Stomach (tissue), 9 donors: Measurements from ENCODE around the gene RXFP3. TPM values are rescaled to one million over a fixed set of nuclear protein-coding genes. Genes with fewer than 3 reads are reported as not detected.

Experiments
- DNase-seq, 2 donors: peaks; one replicate each; pipeline versions ENCODE4 v3.0.0 to v3.0.0-alpha.2; 2013 to 2019
- H3K27ac ChIP-seq, 5 donors: fragments of 200-600 bp in 4 of 5; sonication (generic) in 4 of 5; one replicate each; pipeline ENCODE4 v1.5.1; 2013 to 2019; ENCODE audit warnings: mild to moderate bottlenecking in 1 of 5, moderate library complexity in 1 of 5
- H3K27me3 ChIP-seq, 3 donors: fragments of 200-600 bp; sonication (generic); one replicate each; pipeline ENCODE4 v1.5.1; 2017 to 2019; ENCODE audit warnings: mixed run types in 1 of 3
- H3K36me3 ChIP-seq, 4 donors: fragments of 200-600 bp; sonication (generic); 1 replicate in 3 of 4; 2 replicates in 1 of 4; pipeline ENCODE4 v1.5.1; 2016 to 2019
- H3K4me1 ChIP-seq, 4 donors: fragments of 200-600 bp; sonication (generic); one replicate each; pipeline ENCODE4 v1.5.1; 2016 to 2019
- H3K4me3 ChIP-seq, 4 donors: fragments of 200-600 bp; sonication (generic) in 3 of 4; one replicate each; pipeline ENCODE4 v1.5.1; 2016 to 2019; ENCODE audit warnings: mild to moderate bottlenecking in 1 of 4
- H3K9me3 ChIP-seq, 4 donors: fragments of 200-600 bp; sonication (generic); one replicate each; pipeline ENCODE4 v1.5.1; 2016 to 2019
- CTCF ChIP-seq, 7 experiments: fragments of 450-650 bp in 4 of 7; fragments of 200-600 bp in 3 of 7; sonication (generic) in 3 of 7; IDR thresholded peaks; one replicate each; pipeline ENCODE4 v1.5.1; 2016 to 2019; ENCODE audit warnings: antibody characterized with exemption in 7 of 7, control low read depth in 2 of 7, mild to moderate bottlenecking in 1 of 7
- EP300 ChIP-seq: sonication (generic); formaldehyde crosslinking; IDR thresholded peaks from one replicate; pipeline ENCODE4 v1.6.1; 2017; ENCODE audit warnings: antibody characterized with exemption
- POLR2A ChIP-seq, 4 donors: fragments of 450-650 bp; IDR thresholded peaks; one replicate each; pipeline ENCODE4 v1.6.1; 2016; ENCODE audit warnings: antibody characterized with exemption in 4 of 4, control low read depth in 2 of 4, mild to moderate bottlenecking in 1 of 4, moderate library complexity in 1 of 4
- POLR2AphosphoS5 ChIP-seq, 3 donors: sonication (generic); formaldehyde crosslinking; IDR thresholded peaks; one replicate each; pipeline ENCODE4 v1.6.1; 2016; ENCODE audit warnings: antibody characterized with exemption in 3 of 3
- WGBS, 5 donors: extraction: QIAGEN DNeasy Blood & Tissue Kit in 3 of 5; methylation state at CpG; one replicate each; pipeline versions ENCODE4 v1.1.5 to v1.1.7; 2013 to 2018; 5-methylcytosine and 5-hydroxymethylcytosine counted together
- intact Hi-C: fragments of 100-400 bp; cut with DNase I; formaldehyde crosslinking; loops from one replicate; pipeline ENCODE4 v1.15.1; 2023; ENCODE audit warnings: low total_unique reads
- polyA plus RNA-seq, 3 donors: library from polyadenylated mRNA; stranded (reverse); fragments of 200-250 nt; gene quantifications; one replicate each; pipeline ENCODE4 v1.2.3, GENCODE V29; 2013
- total RNA-seq, 5 donors: library from RNA; depleted of rRNA; stranded (reverse); fragments of >200 nt; gene quantifications; one replicate each; pipeline versions ENCODE4 v1.1.0 to v1.2.3, GENCODE V29; 2014 to 2016
- donor health status: healthy with polysubstance abuse.
- donor health status: Bipolar disorder and iron deficiency.
- donor health status: healthy.

RXFP3 gene
- total and polyA plus RNA-seq, 8 donors: not detected

GRCh38 chr5:33931136-33931535, 5.0 kb upstream of the RXFP3 start:
- Histone ChIP-seq H3K27ac (no peak overlapping the region), H3K36me3 (no peaks in the 10 kb centered on the region), H3K27me3 (peaks cover 0 to 11% (median 8%) of the 10 kb centered on the region in 3 donors), H3K9me3 (no peaks in the 10 kb centered on the region), H3K4me3 (no peak overlapping the region), H3K4me1 (peaks cover 2 to 7% (median 5%) of the 10 kb centered on the region in 4 donors)
- intact Hi-C loops: no loop called here
- no peak for DNase-seq
- 59 to 77% (median 71%) methylated on average over 5 of the region's 5 CpGs for WGBS, 5 donors
- no peak for TF ChIP-seq EP300
- TF ChIP-seq CTCF (IDR thresholded peaks at IDR 0.05): no peak
- no peak for TF ChIP-seq POLR2A (IDR thresholded peaks at IDR 0.05)
- TF ChIP-seq POLR2AphosphoS5 (IDR thresholded peaks at IDR 0.05): no peak

- Histone ChIP-seq H3K4me3 (no peak overlapping the region), H3K27ac (no peak overlapping the region), H3K4me1 (peaks cover 12 to 26% (median 21%) of the 10 kb centered on the region in 4 donors), H3K9me3 (no peaks in the 10 kb centered on the region), H3K36me3 (no peaks in the 10 kb centered on the region), H3K27me3 (peaks cover 13 to 37% (median 34%) of the 10 kb centered on the region in 3 donors)
- TF ChIP-seq CTCF (IDR thresholded peaks at IDR 0.05) (no peak), POLR2AphosphoS5 (IDR thresholded peaks at IDR 0.05) (no peak), POLR2A (IDR thresholded peaks at IDR 0.05) (no peak), EP300 (no peak)
- 83 to 89% (median 87%) methylated on average over 3 of the region's 3 CpGs for WGBS, 5 donors
- DNase-seq: no peak
- intact Hi-C loops: no loop called here
Measured at GRCh38 chr5:33933723-33934169, 2.4 kb upstream of the RXFP3 start.

- TF ChIP-seq POLR2A (IDR thresholded peaks at IDR 0.05) (no peak), EP300 (no peak), POLR2AphosphoS5 (IDR thresholded peaks at IDR 0.05) (no peak), CTCF (IDR thresholded peaks at IDR 0.05) (no peak)
- Histone ChIP-seq H3K4me1 (peaks cover 12 to 26% (median 21%) of the 10 kb centered on the region in 4 donors), H3K27me3 (peaks cover 13 to 42% (median 38%) of the 10 kb centered on the region in 3 donors), H3K9me3 (no peaks in the 10 kb centered on the region), H3K4me3 (no peak overlapping the region), H3K36me3 (no peaks in the 10 kb centered on the region), H3K27ac (no peak overlapping the region)
- WGBS, 5 donors: 49 to 68% (median 60%) methylated on average over 1 of the region's 1 CpG
- no peak for DNase-seq
- intact Hi-C loops: no loop called here
Measured at GRCh38 chr5:33934176-33934575, 2.0 kb upstream of the RXFP3 start.

GRCh38 chr5:33936004-33936380, 194 bp upstream of the RXFP3 start:
- TF ChIP-seq CTCF (IDR thresholded peaks at IDR 0.05) (peak in 2 of 7 experiments; percentile 31 to 37), EP300 (no peak), POLR2AphosphoS5 (IDR thresholded peaks at IDR 0.05) (no peak)
- Histone ChIP-seq H3K9me3 (no peaks in the 10 kb centered on the region), H3K4me3 (peak overlapping the region; percentile 24 to 38 (median 28)), H3K4me1 (peaks cover 12 to 26% (median 21%) of the 10 kb centered on the region in 4 donors), H3K27me3 (peaks cover 13 to 60% (median 39%) of the 10 kb centered on the region in 3 donors), H3K36me3 (no peaks in the 10 kb centered on the region), H3K27ac (no peak overlapping the region)
- intact Hi-C loops: no loop called here
- peak; percentile 49 to 87 for DNase-seq
- 2 to 4% (median 3%) methylated on average over 16 to 30 of the region's 30 CpGs for WGBS, 5 donors
